ENCODE measurements around the gene TIMM29. TPM values are rescaled to one million over a fixed set of nuclear protein-coding genes. Genes with fewer than 3 reads are reported as not detected.
A peak's percentile ranks its signal among the peaks of the same experiment; 100 is the strongest.

Gene TIMM29
- total RNA-seq: 10 to 100 TPM; 40.9 to 45.7 TPM
- 20.2 TPM for polyA plus RNA-seq (ENCODE audit: insufficient read depth, low read depth, low replicate concordance)
- long read RNA-seq, donor 1, transcript TIMM29-201 (2 exons, 1,425 nt): major isoform, 9 of 19 reads
- long read RNA-seq, donor 1, partial matches to known transcripts: 9 of 19 reads
- long read RNA-seq, donor 1, other reads (novel, unspliced or antisense): 0 of 19 reads
- long read RNA-seq, donor 2, transcript TIMM29-201 (2 exons, 1,425 nt): major isoform, 5 of 5 reads
- long read RNA-seq, donor 2, partial matches to known transcripts: 0 of 5 reads
- long read RNA-seq, donor 2, other reads (novel, unspliced or antisense): 0 of 5 reads

GRCh38 chr19:10928563-10929401 lies at the start of gene TIMM29, which contains the start of gene YIPF2:
Gene TIMM29, plus strand, starts transcription at chr19:10928811. Its CDS starts 12 bp downstream, at chr19:10928823.
Gene YIPF2, minus strand, starts transcription at chr19:10928639. Its CDS starts 229 bp downstream, at chr19:10928410.
- intact Hi-C loops (cut with DNase I; ENCODE audit: low total_unique reads): loop anchor here (10.0 kb wide), 1 partner anchor 54 kb away; the partner anchor contains the start of gene CARM1
- DNase-seq: peak; percentile 98
- Histone ChIP-seq H3K27ac (peak within 1 kb of the TSS; percentile 65 to 93), H3K9me3 (no peaks in the 10 kb centered on the region), H3K4me1 (peaks cover 17% of the 10 kb centered on the region), H3K27me3 (no peaks in the 10 kb centered on the region), H3K4me3 (peak within 1 kb of the TSS; percentile 90 to 98), H3K36me3 (ENCODE audit: low read depth, missing control alignments) (no peaks in the 10 kb centered on the region)
- no peak for TF ChIP-seq CTCF (IDR thresholded peaks at IDR 0.05)
- TF ChIP-seq POLR2A (IDR thresholded peaks at IDR 0.05): peak; percentile 16
- 0 to 1% methylated on average over 42 to 71 of the region's 96 CpGs for WGBS, 2 donors

- Histone ChIP-seq H3K4me3 (no peak overlapping the region), H3K36me3 (ENCODE audit: low read depth, missing control alignments) (no peaks in the 10 kb centered on the region), H3K27me3 (no peaks in the 10 kb centered on the region), H3K9me3 (no peaks in the 10 kb centered on the region), H3K27ac (no peak overlapping the region), H3K4me1 (peaks cover 15% of the 10 kb centered on the region)
- intact Hi-C loops (cut with DNase I; ENCODE audit: low total_unique reads): no loop called here
- DNase-seq: no peak
- no peak for TF ChIP-seq POLR2A (IDR thresholded peaks at IDR 0.05)
- no peak for TF ChIP-seq CTCF (IDR thresholded peaks at IDR 0.05)
- WGBS, 2 donors: 76 to 85% methylated on average over 13 to 14 of the region's 14 CpGs
These were observed 47.1 kb upstream of the TIMM29 start for GRCh38 chr19:10881403-10882107.

- Histone ChIP-seq H3K27me3 (no peaks in the 10 kb centered on the region), H3K36me3 (ENCODE audit: low read depth, missing control alignments) (no peaks in the 10 kb centered on the region), H3K27ac (no peak overlapping the region), H3K4me1 (peaks cover 12% of the 10 kb centered on the region), H3K4me3 (no peak overlapping the region), H3K9me3 (no peaks in the 10 kb centered on the region)
- DNase-seq: no peak
- intact Hi-C loops (cut with DNase I; ENCODE audit: low total_unique reads): no loop called here
- WGBS, 2 donors: 84 to 89% methylated on average over 7 to 9 of the region's 9 CpGs
- TF ChIP-seq POLR2A (IDR thresholded peaks at IDR 0.05) (no peak), CTCF (IDR thresholded peaks at IDR 0.05) (no peak)
These were observed 46.5 kb upstream of the TIMM29 start for GRCh38 chr19:10882108-10882457.

- 74 to 93% methylated on average over 2 of the region's 2 CpGs for WGBS, 2 donors
- Histone ChIP-seq H3K4me3 (no peak overlapping the region), H3K9me3 (no peaks in the 10 kb centered on the region), H3K4me1 (peaks cover 14% of the 10 kb centered on the region), H3K27me3 (no peaks in the 10 kb centered on the region), H3K27ac (no peak overlapping the region), H3K36me3 (ENCODE audit: low read depth, missing control alignments) (no peaks in the 10 kb centered on the region)
- intact Hi-C loops (cut with DNase I; ENCODE audit: low total_unique reads): no loop called here
- TF ChIP-seq CTCF (IDR thresholded peaks at IDR 0.05) (no peak), POLR2A (IDR thresholded peaks at IDR 0.05) (no peak)
- no peak for DNase-seq
These were observed 44.3 kb upstream of the TIMM29 start for GRCh38 chr19:10884274-10884673.

Data from testis (tissue), 5 donors.